RWPE2 (cell line): ENCODE results near the gene RARG.
A peak's percentile ranks its signal among the peaks of the same experiment; 100 is the strongest.

ENCODE experiments used
- ATAC-seq: fragments of 200-7000 bp; cut with Tn5 transposase; 3 replicates; pipeline ENCODE4 v1.9.1; 2021; ENCODE audit warnings: low read depth
- DNase-seq: peaks from one replicate; pipeline ENCODE4 v3.0.0-alpha.2; 2020; ENCODE audit warnings: low spot score
- H3K27ac ChIP-seq: fragments of 450-650 bp; 2 replicates; pipeline ENCODE4 v1.5.1; 2017; ENCODE audit warnings: mild to moderate bottlenecking; ENCODE audit not compliant: poor library complexity, severe bottlenecking
- H3K27me3 ChIP-seq: fragments of 250-450 bp; sonication (Bioruptor Pico); 2 replicates; pipeline ENCODE4 v1.5.1; 2021; ENCODE audit warnings: mild to moderate bottlenecking, moderate library complexity; ENCODE audit not compliant: insufficient read depth, poor library complexity, severe bottlenecking
- H3K36me3 ChIP-seq: fragments of 250-450 bp; sonication (Bioruptor Pico); 2 replicates; pipeline ENCODE4 v1.5.1; 2020; ENCODE audit warnings: low read depth, mild to moderate bottlenecking, moderate library complexity
- H3K4me1 ChIP-seq: fragments of 250-450 bp; sonication (Bioruptor Pico); 2 replicates; pipeline ENCODE4 v1.5.1; 2021; ENCODE audit warnings: mild to moderate bottlenecking, moderate library complexity; ENCODE audit not compliant: insufficient read depth, poor library complexity, severe bottlenecking
- H3K4me3 ChIP-seq: fragments of 250-450 bp; sonication (Bioruptor Pico); 2 replicates; pipeline ENCODE4 v1.5.1; 2021; ENCODE audit warnings: mild to moderate bottlenecking, moderate library complexity; ENCODE audit not compliant: severe bottlenecking
- H3K9me3 ChIP-seq: fragments of 250-450 bp; sonication (Bioruptor Pico); 2 replicates; pipeline ENCODE4 v1.5.1; 2021; ENCODE audit warnings: mild to moderate bottlenecking, moderate library complexity; ENCODE audit not compliant: severe bottlenecking
- TF ChIP-seq, protein P1 (sequence below): fragments of 450-650 bp; IDR thresholded peaks from one replicate; pipeline ENCODE4 v1.5.1; 2017; ENCODE audit warnings: mild to moderate bottlenecking, moderate library complexity; ENCODE audit not compliant: poor library complexity, severe bottlenecking

RARG gene

DNA sequence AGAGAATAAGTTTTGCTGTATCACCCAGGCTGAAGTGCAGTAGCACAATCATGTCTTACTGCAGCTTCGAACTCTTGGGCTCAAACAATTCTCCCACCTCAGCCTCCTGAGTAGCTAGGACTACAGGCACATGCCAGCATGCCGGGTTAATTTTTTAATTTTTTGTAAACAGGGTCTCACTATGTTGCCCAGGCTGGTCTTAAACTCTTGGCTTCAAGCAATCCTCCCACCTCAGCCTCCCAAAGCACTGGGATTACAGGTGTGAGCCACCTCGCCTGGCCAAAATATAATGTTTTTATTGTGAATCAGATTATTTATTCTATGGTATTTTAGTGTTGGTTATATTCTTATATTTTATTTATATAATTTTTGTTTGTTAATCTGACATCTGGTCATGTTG is 55.3 kb downstream of the RARG start:
- Histone ChIP-seq H3K27ac (no peak overlapping the region), H3K4me3 (no peak overlapping the region), H3K36me3 (peaks cover 4% of the 10 kb centered on the region), H3K27me3 (no peaks in the 10 kb centered on the region), H3K4me1 (peaks cover 3% of the 10 kb centered on the region), H3K9me3 (no peaks in the 10 kb centered on the region)
- no peak for DNase-seq
- TF ChIP-seq, protein P1, sequence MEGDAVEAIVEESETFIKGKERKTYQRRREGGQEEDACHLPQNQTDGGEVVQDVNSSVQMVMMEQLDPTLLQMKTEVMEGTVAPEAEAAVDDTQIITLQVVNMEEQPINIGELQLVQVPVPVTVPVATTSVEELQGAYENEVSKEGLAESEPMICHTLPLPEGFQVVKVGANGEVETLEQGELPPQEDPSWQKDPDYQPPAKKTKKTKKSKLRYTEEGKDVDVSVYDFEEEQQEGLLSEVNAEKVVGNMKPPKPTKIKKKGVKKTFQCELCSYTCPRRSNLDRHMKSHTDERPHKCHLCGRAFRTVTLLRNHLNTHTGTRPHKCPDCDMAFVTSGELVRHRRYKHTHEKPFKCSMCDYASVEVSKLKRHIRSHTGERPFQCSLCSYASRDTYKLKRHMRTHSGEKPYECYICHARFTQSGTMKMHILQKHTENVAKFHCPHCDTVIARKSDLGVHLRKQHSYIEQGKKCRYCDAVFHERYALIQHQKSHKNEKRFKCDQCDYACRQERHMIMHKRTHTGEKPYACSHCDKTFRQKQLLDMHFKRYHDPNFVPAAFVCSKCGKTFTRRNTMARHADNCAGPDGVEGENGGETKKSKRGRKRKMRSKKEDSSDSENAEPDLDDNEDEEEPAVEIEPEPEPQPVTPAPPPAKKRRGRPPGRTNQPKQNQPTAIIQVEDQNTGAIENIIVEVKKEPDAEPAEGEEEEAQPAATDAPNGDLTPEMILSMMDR = no peak
- ATAC-seq = no peak

DNA sequence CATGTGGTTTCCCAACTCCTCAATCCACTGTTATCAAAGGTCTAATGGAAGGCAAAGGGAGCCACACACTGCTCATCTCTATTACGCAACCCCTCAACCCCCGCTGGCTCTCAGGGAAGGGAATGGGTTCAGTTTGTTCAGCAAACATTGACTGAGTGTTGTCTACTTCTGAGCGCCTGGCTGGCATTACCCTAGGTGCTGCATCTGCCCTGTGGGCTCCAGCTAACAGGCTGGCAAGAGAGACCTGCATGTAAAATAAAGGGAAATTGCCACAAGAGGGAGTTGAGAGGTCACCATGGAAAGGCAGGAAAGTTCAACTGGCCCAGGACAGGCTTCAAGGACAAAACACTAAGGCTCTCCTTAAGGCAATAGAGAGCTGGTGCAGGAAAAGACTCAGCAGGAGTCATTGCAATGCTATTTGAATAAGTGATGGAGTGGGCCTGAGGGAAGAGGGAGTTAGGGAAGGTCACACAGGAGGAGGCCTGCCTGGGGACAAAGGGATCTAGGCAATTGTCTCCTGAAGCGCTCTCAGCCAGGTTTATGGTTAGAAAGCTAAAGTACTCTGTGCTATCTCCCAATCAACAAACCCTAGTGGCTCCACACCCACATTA is 57.0 kb downstream of the RARG start:
- TF ChIP-seq, protein P1 = peak; percentile 49
- no peaks in the 10 kb centered on the region for H3K36me3 ChIP-seq
- no peak overlapping the region for H3K27ac ChIP-seq
- no peaks in the 10 kb centered on the region for H3K4me1 ChIP-seq
- no peaks in the 10 kb centered on the region for H3K27me3 ChIP-seq
- DNase-seq (no peak), ATAC-seq (peak; percentile 64)
- H3K4me3 ChIP-seq = no peak overlapping the region
- H3K9me3 ChIP-seq = no peaks in the 10 kb centered on the region

DNA sequence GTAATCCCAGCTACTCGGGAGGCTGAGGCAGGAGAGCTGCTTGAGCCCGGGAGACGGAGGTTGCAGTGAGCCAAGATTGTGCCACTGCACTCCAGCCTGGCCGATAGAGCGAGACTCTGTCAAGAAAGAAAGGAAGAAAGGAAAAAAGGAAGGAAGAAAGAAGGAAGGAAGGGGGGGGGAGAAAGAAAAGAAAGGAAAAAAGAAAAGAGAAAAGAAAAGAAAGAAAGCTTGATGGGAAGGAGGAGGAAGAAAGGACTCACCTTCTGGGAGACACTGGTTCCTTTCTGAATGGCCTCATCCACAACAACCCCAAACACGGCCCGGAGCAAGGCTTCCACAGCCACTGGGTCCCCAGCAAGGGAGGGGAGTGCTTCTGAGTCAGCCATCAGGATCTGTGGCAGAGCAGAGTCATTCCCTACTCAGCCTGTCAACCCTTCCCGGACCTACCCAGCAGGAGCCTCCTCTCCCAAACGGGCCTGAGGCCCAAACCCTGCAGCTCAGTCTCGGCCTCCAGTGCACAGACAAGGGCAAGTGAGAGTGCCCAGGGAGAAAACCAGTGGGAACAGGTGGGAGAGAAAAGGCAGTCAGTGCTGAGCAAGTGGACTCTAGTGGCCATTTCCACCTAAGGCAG is 58.8 kb downstream of the RARG start:
- no peak overlapping the region for H3K4me3 ChIP-seq
- TF ChIP-seq, protein P1 = no peak
- H3K27me3 ChIP-seq = no peaks in the 10 kb centered on the region
- no peak overlapping the region for H3K27ac ChIP-seq
- H3K36me3 ChIP-seq = no peaks in the 10 kb centered on the region
- DNase-seq = no peak
- no peak for ATAC-seq
- H3K4me1 ChIP-seq = no peaks in the 10 kb centered on the region
- H3K9me3 ChIP-seq = no peaks in the 10 kb centered on the region

DNA sequence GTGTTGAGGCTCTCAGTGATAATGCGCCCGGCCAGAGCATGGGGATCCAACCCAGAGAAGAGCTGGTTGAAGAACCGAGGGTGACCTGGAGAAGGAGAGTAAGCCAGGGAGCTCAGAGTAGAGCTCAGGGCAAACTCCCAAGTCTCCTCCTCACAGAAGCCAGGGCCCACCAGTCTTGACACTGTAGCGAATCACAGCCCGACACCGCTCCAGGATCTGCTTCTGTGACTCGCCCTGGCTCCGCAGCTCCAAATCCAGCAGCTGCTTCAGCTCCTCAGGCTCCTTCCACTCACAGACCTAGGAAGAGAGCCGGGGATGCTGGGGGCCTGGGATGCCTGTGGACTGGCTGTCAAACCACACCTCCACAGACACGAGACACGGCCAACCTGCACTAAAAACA is 59.7 kb downstream of the RARG start:
- H3K4me1 ChIP-seq = no peaks in the 10 kb centered on the region
- ATAC-seq (no peak), DNase-seq (no peak)
- no peaks in the 10 kb centered on the region for H3K9me3 ChIP-seq
- no peaks in the 10 kb centered on the region for H3K27me3 ChIP-seq
- no peak overlapping the region for H3K4me3 ChIP-seq
- TF ChIP-seq, protein P1 = no peak
- no peaks in the 10 kb centered on the region for H3K36me3 ChIP-seq
- no peak overlapping the region for H3K27ac ChIP-seq

DNA sequence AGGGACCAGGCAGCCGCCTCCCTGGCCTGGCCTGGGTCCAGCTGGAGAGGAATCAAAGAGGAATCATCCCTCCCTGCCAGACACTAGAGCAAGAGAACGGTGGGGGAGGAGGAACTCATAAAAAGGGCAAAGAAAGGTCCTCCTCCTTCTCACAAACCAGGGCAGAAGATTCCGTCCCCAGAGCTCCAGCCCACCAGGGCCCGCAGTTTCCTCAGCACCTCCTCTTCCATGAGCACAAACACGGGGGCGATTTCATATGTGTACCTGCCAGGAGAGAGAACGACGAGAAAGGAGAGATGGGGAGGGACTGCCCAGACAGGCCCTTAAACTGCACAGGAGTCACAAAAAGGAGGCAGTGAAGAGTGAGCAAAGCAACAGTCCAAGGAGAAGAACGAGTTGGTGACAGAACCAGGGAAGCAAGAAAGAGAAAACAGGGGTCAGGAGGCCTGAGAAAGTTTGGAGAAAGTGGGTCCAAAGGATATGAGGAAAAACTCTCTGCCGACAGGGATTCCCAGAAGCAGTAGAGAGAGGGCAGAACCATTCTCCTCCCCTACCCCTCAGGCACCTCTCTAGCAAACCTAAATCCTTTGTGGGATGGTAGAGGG is 60.2 kb downstream of the RARG start:
- H3K27ac ChIP-seq = no peak overlapping the region
- ATAC-seq = no peak
- H3K4me3 ChIP-seq = no peak overlapping the region
- no peak for DNase-seq
- no peaks in the 10 kb centered on the region for H3K9me3 ChIP-seq
- TF ChIP-seq, protein P1 = no peak
- H3K36me3 ChIP-seq = no peaks in the 10 kb centered on the region
- H3K27me3 ChIP-seq = no peaks in the 10 kb centered on the region
- H3K4me1 ChIP-seq = no peaks in the 10 kb centered on the region
